Astrocyte (in vitro differentiated cells and primary cell): ENCODE results near the gene DGKG. TPM values are rescaled to one million over a fixed set of nuclear protein-coding genes. Genes with fewer than 3 reads are reported as not detected.

Source experiments
- DNase-seq: peaks from one replicate; pipeline ENCODE4 v3.0.0-alpha.2; 2010; ENCODE audit warnings: low read depth
- FAIRE-seq: peaks from 2 replicates; lab custom pipeline; 2011; peaks lifted over from hg19 to GRCh38; lab: Jason Lieb, UNC
- H2AFZ ChIP-seq: 2 replicates; pipeline ENCODE4 v1.6.0; 2012; ENCODE audit warnings: low read depth, low read length, inconsistent platforms
- H3K27ac ChIP-seq: 2 replicates; pipeline ENCODE4 v1.5.1; 2011; ENCODE audit warnings: low read depth, low read length, inconsistent platforms
- H3K27me3 ChIP-seq: 2 replicates; pipeline ENCODE4 v1.6.0; 2011; ENCODE audit warnings: low read length, inconsistent platforms; ENCODE audit not compliant: insufficient read depth
- H3K36me3 ChIP-seq: 2 replicates; pipeline ENCODE4 v1.5.1; 2011; ENCODE audit warnings: low read length, inconsistent platforms; ENCODE audit not compliant: insufficient read depth
- H3K4me1 ChIP-seq: 2 replicates; pipeline ENCODE4 v1.5.1; 2011; ENCODE audit warnings: low read length, inconsistent platforms; ENCODE audit not compliant: insufficient read depth
- H3K4me2 ChIP-seq: 2 replicates; pipeline ENCODE4 v1.6.0; 2012; ENCODE audit warnings: low read length, inconsistent platforms
- H3K4me3 ChIP-seq: 2 replicates; pipeline ENCODE4 v1.5.1; 2011; ENCODE audit warnings: low read depth, mild to moderate bottlenecking, low read length, inconsistent platforms; ENCODE audit not compliant: insufficient read depth
- H3K79me2 ChIP-seq: 2 replicates; pipeline ENCODE4 v1.6.0; 2012; ENCODE audit warnings: mild to moderate bottlenecking, low read length, inconsistent platforms; ENCODE audit not compliant: insufficient read depth
- H3K9ac ChIP-seq: 2 replicates; pipeline ENCODE4 v1.6.0; 2012; ENCODE audit warnings: mild to moderate bottlenecking, low read length, inconsistent platforms
- H3K9me3 ChIP-seq: 2 replicates; pipeline ENCODE4 v1.5.1; 2012; ENCODE audit warnings: low read depth, mild to moderate bottlenecking, low read length, inconsistent platforms; ENCODE audit not compliant: insufficient read depth
- H4K20me1 ChIP-seq: 2 replicates; pipeline ENCODE4 v1.6.0; 2012; ENCODE audit warnings: low read length, inconsistent platforms; ENCODE audit not compliant: insufficient read depth
- H3K27ac Mint-ChIP-seq: one replicate; pipeline ENCODE4 v1.8.0; 2021; ENCODE audit warnings: mild to moderate bottlenecking, mixed read lengths; ENCODE audit not compliant: unreplicated experiment
- H3K27me3 Mint-ChIP-seq: one replicate; pipeline ENCODE4 v1.8.0; 2021; ENCODE audit warnings: low read depth, mixed read lengths; ENCODE audit not compliant: unreplicated experiment
- H3K36me3 Mint-ChIP-seq: one replicate; pipeline ENCODE4 v1.8.0; 2021; ENCODE audit warnings: low read depth, mixed read lengths; ENCODE audit not compliant: unreplicated experiment
- H3K4me1 Mint-ChIP-seq: one replicate; pipeline ENCODE4 v1.8.0; 2021; ENCODE audit warnings: low read depth, mixed read lengths; ENCODE audit not compliant: unreplicated experiment
- H3K4me3 Mint-ChIP-seq: one replicate; pipeline ENCODE4 v1.8.0; 2021; ENCODE audit warnings: mild to moderate bottlenecking, moderate library complexity, mixed read lengths; ENCODE audit not compliant: unreplicated experiment
- H3K9me3 Mint-ChIP-seq: one replicate; pipeline ENCODE4 v1.8.0; 2021; ENCODE audit warnings: mild to moderate bottlenecking, mixed read lengths; ENCODE audit not compliant: unreplicated experiment
- EZH2 ChIP-seq: IDR thresholded peaks from 2 replicates; pipeline ENCODE4 v1.6.1; 2012; ENCODE audit warnings: mild to moderate bottlenecking, low read length, inconsistent platforms; ENCODE audit not compliant: insufficient read depth
- total RNA-seq: library from RNA; stranded (reverse); gene quantifications from 2 replicates; pipeline ENCODE4 v1.2.1, GENCODE V29; 2021
- TF ChIP-seq, protein P1 (sequence below): IDR thresholded peaks from 2 replicates; pipeline ENCODE4 v1.5.1; 2011; ENCODE audit warnings: low read depth, mild to moderate bottlenecking, inconsistent platforms, low read length, moderate library complexity; ENCODE audit not compliant: insufficient read depth

DGKG gene
- total RNA-seq, 1 donor from 2014 or later = 0.64 TPM

GRCh38 chr3:186369217-186369616 lies 7.2 kb upstream of the DGKG start:
- Mint-ChIP-seq H3K9me3 (peaks cover 2% of the 10 kb centered on the region), H3K27me3 (peaks cover 63% of the 10 kb centered on the region), H3K4me1 (no peaks in the 10 kb centered on the region), H3K4me3 (no peak overlapping the region), H3K36me3 (no peaks in the 10 kb centered on the region), H3K27ac (no peak overlapping the region)
- H3K9ac ChIP-seq = no peak overlapping the region
- H3K4me3 ChIP-seq = no peak overlapping the region
- H3K27ac ChIP-seq = no peak overlapping the region
- no peaks in the 10 kb centered on the region for H3K9me3 ChIP-seq
- FAIRE-seq (no peak), DNase-seq (no peak)
- no peaks in the 10 kb centered on the region for H3K36me3 ChIP-seq
- peaks cover 29% of the 10 kb centered on the region for H3K27me3 ChIP-seq
- H3K4me1 ChIP-seq = peaks cover 6% of the 10 kb centered on the region
- H3K79me2 ChIP-seq = no peaks in the 10 kb centered on the region
- no peaks in the 10 kb centered on the region for H4K20me1 ChIP-seq
- no peak overlapping the region for H3K4me2 ChIP-seq
- no peak overlapping the region for H2AFZ ChIP-seq
- TF ChIP-seq, protein P1, sequence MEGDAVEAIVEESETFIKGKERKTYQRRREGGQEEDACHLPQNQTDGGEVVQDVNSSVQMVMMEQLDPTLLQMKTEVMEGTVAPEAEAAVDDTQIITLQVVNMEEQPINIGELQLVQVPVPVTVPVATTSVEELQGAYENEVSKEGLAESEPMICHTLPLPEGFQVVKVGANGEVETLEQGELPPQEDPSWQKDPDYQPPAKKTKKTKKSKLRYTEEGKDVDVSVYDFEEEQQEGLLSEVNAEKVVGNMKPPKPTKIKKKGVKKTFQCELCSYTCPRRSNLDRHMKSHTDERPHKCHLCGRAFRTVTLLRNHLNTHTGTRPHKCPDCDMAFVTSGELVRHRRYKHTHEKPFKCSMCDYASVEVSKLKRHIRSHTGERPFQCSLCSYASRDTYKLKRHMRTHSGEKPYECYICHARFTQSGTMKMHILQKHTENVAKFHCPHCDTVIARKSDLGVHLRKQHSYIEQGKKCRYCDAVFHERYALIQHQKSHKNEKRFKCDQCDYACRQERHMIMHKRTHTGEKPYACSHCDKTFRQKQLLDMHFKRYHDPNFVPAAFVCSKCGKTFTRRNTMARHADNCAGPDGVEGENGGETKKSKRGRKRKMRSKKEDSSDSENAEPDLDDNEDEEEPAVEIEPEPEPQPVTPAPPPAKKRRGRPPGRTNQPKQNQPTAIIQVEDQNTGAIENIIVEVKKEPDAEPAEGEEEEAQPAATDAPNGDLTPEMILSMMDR = no peak
- TF ChIP-seq EZH2 = no peak

GRCh38 chr3:186368717-186369116 lies 6.7 kb upstream of the DGKG start:
- no peak overlapping the region for H3K27ac ChIP-seq
- peaks cover 65% of the 10 kb centered on the region for H3K27me3 Mint-ChIP-seq
- peaks cover 2% of the 10 kb centered on the region for H3K9me3 Mint-ChIP-seq
- no peak overlapping the region for H3K4me2 ChIP-seq
- H4K20me1 ChIP-seq = no peaks in the 10 kb centered on the region
- H3K4me1 Mint-ChIP-seq = no peaks in the 10 kb centered on the region
- H3K4me1 ChIP-seq = peaks cover 6% of the 10 kb centered on the region
- DNase-seq (no peak), FAIRE-seq (no peak)
- no peak for TF ChIP-seq EZH2
- TF ChIP-seq, protein P1 = no peak
- no peak overlapping the region for H2AFZ ChIP-seq
- H3K27ac Mint-ChIP-seq = no peak overlapping the region
- H3K79me2 ChIP-seq = no peaks in the 10 kb centered on the region
- no peak overlapping the region for H3K4me3 ChIP-seq
- no peaks in the 10 kb centered on the region for H3K9me3 ChIP-seq
- H3K9ac ChIP-seq = no peak overlapping the region
- H3K4me3 Mint-ChIP-seq = no peak overlapping the region
- no peaks in the 10 kb centered on the region for H3K36me3 ChIP-seq
- no peaks in the 10 kb centered on the region for H3K36me3 Mint-ChIP-seq
- H3K27me3 ChIP-seq = peaks cover 32% of the 10 kb centered on the region

DNA sequence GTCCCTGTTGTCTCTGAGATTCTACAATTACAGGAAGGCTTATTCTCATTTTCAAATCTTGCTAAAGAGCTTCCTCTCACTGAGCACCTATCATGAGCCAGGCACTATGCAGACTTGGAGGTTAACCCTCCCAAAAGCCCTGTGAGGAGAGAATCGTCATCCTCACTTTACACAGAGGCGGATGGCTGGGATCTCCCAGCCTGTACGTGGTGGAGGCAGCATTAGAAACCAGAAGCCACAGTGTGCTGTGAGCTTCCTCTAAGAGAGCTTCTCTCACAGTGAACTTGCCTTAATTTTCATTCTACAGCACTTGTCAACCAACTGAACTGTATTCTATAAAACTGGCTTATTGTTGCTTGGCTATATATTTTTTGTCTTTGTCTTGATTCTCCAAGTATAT lies 6.1 kb upstream of the DGKG start:
- DNase-seq (no peak), FAIRE-seq (no peak)
- Histone ChIP-seq H3K4me3 (no peak overlapping the region), H3K9ac (no peak overlapping the region), H3K4me2 (no peak overlapping the region), H3K27ac (no peak overlapping the region), H3K36me3 (no peaks in the 10 kb centered on the region), H3K27me3 (peaks cover 37% of the 10 kb centered on the region), H2AFZ (no peak overlapping the region), H3K4me1 (peaks cover 8% of the 10 kb centered on the region), H3K9me3 (no peaks in the 10 kb centered on the region), H3K79me2 (no peaks in the 10 kb centered on the region), H4K20me1 (no peaks in the 10 kb centered on the region)
- Mint-ChIP-seq H3K4me1 (peaks cover 5% of the 10 kb centered on the region), H3K9me3 (peaks cover 2% of the 10 kb centered on the region), H3K36me3 (no peaks in the 10 kb centered on the region), H3K27me3 (peaks cover 67% of the 10 kb centered on the region), H3K27ac (no peak overlapping the region), H3K4me3 (no peak overlapping the region)
- TF ChIP-seq EZH2 = no peak
- TF ChIP-seq, protein P1 = no peak
